Measurements from ENCODE around the gene CCL27. TPM values are rescaled to one million over a fixed set of nuclear protein-coding genes. Genes with fewer than 3 reads are reported as not detected.

CCL27 gene
- total RNA-seq, 1 experiment from 2014 or later, result 0.95 TPM

GRCh38 chr9:34629491-34629808 lies 33.0 kb downstream of the CCL27 start:
- H3K27ac ChIP-seq (ENCODE audit: low read length), result no peak overlapping the region
- in situ Hi-C loops (cut with HindIII; ENCODE audit: low pct_unique_long_range_greater_than_20kb, low sequenced_read_pairs), result no loop called here
- H3K9me3 ChIP-seq (ENCODE audit: control insufficient read depth, insufficient read depth, low read depth, low read length), result no peaks in the 10 kb centered on the region
- TF ChIP-seq REST (IDR thresholded peaks at IDR 0.05; ENCODE audit: insufficient read depth in 1 of 2, low read depth in 2 of 2, low read length in 1 of 2) (no peak), SIN3A (IDR thresholded peaks at IDR 0.05; ENCODE audit: borderline replicate concordance, insufficient read depth, low read depth, low read length) (no peak), TCF7L2 (IDR thresholded peaks at IDR 0.05; ENCODE audit: low read depth, low read length) (no peak), POLR2AphosphoS5 (IDR thresholded peaks at IDR 0.05; ENCODE audit: low read depth, low read length) (no peak), CTCF (IDR thresholded peaks at IDR 0.05) (no peak)
- ATAC-seq, result no peak
- peak overlapping the region; percentile 39 to 54 for H3K4me3 ChIP-seq (ENCODE audit: low read depth in 2 of 2, low read length in 2 of 2)
- no peaks in the 10 kb centered on the region for H3K36me3 ChIP-seq (ENCODE audit: control insufficient read depth, insufficient read depth, low read length)
- H3K27me3 ChIP-seq (ENCODE audit: control insufficient read depth, insufficient read depth, low read length), result peaks cover 13% of the 10 kb centered on the region
- POLR2A ChIA-PET, result interaction anchor here (1.1 kb wide), 1 partner anchor 9 kb away, joined by 4 read pairs; the partner anchor contains the start of gene DCTN3
- BruUV-seq (replicated peaks), result no TSS peak
- DNase-seq (ENCODE audit: low read depth, low spot score), result no peak
- intact Hi-C loops (cut with micrococcal nuclease; ENCODE audit: unreplicated experiment), result no loop called here
- CTCF ChIA-PET, result interaction anchor here (0.6 to 1.0 kb wide), 2 partner anchors 18 to 603 kb away, joined by 3 read pairs; no protein-coding TSS in a partner anchor
- peaks cover 3% of the 10 kb centered on the region; the same call in 1 of the 2 replicates for H3K4me1 ChIP-seq (ENCODE audit: control insufficient read depth, insufficient read depth, low read length)

GRCh38 chr9:34628656-34629490 lies 33.6 kb downstream of the CCL27 start, which contains the start of gene ARID3C:
TSS of gene ARID3C (minus strand) at chr9:34629066. CDS start at chr9:34628014, 1,052 bp downstream.
- BruUV-seq (replicated peaks), result no TSS peak
- no peak for DNase-seq (ENCODE audit: low read depth, low spot score)

More at GRCh38 chr9:34628656-34629490, 33.6 kb downstream of the CCL27 start, which contains the start of gene ARID3C:
- no peak for TF ChIP-seq POLR2AphosphoS5 (IDR thresholded peaks at IDR 0.05; ENCODE audit: low read depth, low read length)
- TF ChIP-seq CTCF (IDR thresholded peaks at IDR 0.05), result no peak
- no peak for TF ChIP-seq TCF7L2 (IDR thresholded peaks at IDR 0.05; ENCODE audit: low read depth, low read length)
- H3K36me3 ChIP-seq (ENCODE audit: control insufficient read depth, insufficient read depth, low read length), result no peaks in the 10 kb centered on the region
- H3K9me3 ChIP-seq (ENCODE audit: control insufficient read depth, insufficient read depth, low read depth, low read length), result no peaks in the 10 kb centered on the region
- in situ Hi-C loops (cut with HindIII; ENCODE audit: low pct_unique_long_range_greater_than_20kb, low sequenced_read_pairs) (no loop called here), intact Hi-C loops (cut with micrococcal nuclease; ENCODE audit: unreplicated experiment) (no loop called here)
- ChIA-PET POLR2A (interaction anchor here (0.6 to 1.1 kb wide), 2 partner anchors 9 to 487 kb away, joined by 4 read pairs; partner anchors contain the start of genes ATOSB and DCTN3), CTCF (no interaction called here)
- no peak within 1 kb of the TSS for H3K27ac ChIP-seq (ENCODE audit: low read length)
- peaks cover 13% of the 10 kb centered on the region for H3K27me3 ChIP-seq (ENCODE audit: control insufficient read depth, insufficient read depth, low read length)
- H3K4me1 ChIP-seq (ENCODE audit: control insufficient read depth, insufficient read depth, low read length), result peaks cover 3% of the 10 kb centered on the region; the same call in 1 of the 2 replicates
- ATAC-seq, result peak; percentile 85
- H3K4me3 ChIP-seq (ENCODE audit: low read depth in 2 of 2, low read length in 2 of 2), result peak within 1 kb of the TSS; percentile 39 to 54

All from Panc1 (cell line).